ENCODE measurements around the gene SRBD1. TPM values are rescaled to one million over a fixed set of nuclear protein-coding genes. Genes with fewer than 3 reads are reported as not detected.

The SRBD1 gene
- total and polyA plus RNA-seq, 2 of the 8 experiments (the other 6 are each of a cell fraction or from before 2014, with no cell fraction given), result 4.6 to 20.0 TPM

DNA sequence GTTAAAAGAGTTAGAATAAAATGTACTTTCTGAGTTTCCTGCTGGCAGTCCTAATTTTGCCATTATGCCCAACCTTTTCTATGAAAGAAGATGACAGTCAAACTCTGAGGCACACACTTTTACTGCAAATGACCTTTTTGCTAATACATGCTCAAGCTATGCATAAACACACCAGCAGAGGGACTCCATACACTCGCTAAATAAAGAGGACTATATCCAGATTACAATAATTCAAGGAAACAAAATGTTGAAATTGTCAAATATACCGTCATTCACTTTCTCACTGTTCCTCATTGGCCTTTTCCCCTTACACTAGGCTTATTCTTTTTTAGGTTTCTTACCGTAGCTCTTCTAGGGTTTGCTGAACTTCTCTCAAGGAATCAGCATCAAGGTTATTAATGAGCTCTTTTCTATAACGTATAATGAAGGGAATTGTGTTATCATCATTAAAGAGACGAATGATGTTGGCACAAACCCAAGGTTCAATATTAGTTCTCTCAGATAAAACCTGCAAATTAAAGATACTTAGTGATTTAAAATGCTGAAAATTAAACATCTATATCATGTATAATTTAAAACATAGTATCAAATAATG, 25.7 kb downstream of the SRBD1 start:
- no peak overlapping the region for H2BK20ac ChIP-seq (ENCODE audit: low read length)
- H3K23me2 ChIP-seq (ENCODE audit: low read depth, low read length), result no peaks in the 10 kb centered on the region
- H4K8ac ChIP-seq (ENCODE audit: extremely low read depth, insufficient read depth, low read length), result no peak overlapping the region
- no peak overlapping the region for H2BK120ac ChIP-seq (replicated peaks; ENCODE audit: low read depth, low read length)
- H2AK5ac ChIP-seq (ENCODE audit: low read depth, low read length), result no peak overlapping the region
- H3K4me1 ChIP-seq (replicated peaks in 1 of 4; ENCODE audit: control insufficient read depth in 3 of 4, insufficient read depth in 4 of 4, low read length in 3 of 4), result peaks cover 0 to 2% (median 0%) of the 10 kb centered on the region in 4 experiments; a peak in 1 of 7 replicates
- WGBS, 2 experiments (ENCODE audit: extremely low coverage in 1 of 2, insufficient coverage in 1 of 2, insufficient read length in 1 of 2, insufficient replicate concordance in 2 of 2, low coverage in 1 of 2, low lambda C conversion rate in 2 of 2, missing lambda C conversion rate in 1 of 2), result 88% methylated on average over 5 of the region's 5 CpGs; no CpG with 5 or more reads in 1 of the 2 experiments
- H3K14ac ChIP-seq (ENCODE audit: insufficient read length), result no peak overlapping the region
- no peak overlapping the region for H4K5ac ChIP-seq (ENCODE audit: insufficient read length, low read depth, low read length)
- H3K4me3 ChIP-seq (ENCODE audit: extremely low read depth in 1 of 4, insufficient read depth in 2 of 4, low read depth in 3 of 4, low read length in 4 of 4), result no peak overlapping the region
- peaks cover 0 to 3% (median 0%) of the 10 kb centered on the region in 4 experiments; a peak in 1 of 8 replicates for H3K36me3 ChIP-seq (ENCODE audit: control insufficient read depth in 2 of 4, insufficient read depth in 4 of 4, low read length in 3 of 4)
- ChIA-PET CTCF (ENCODE audit: partially characterized antibody) (interaction anchor here (0.8 to 2.1 kb wide), 19 partner anchors 10 to 603 kb away, joined by 3 to 6 read pairs (median 4); no protein-coding TSS in a partner anchor), POLR2A (ENCODE audit: partially characterized antibody) (no interaction called here)
- H3K56ac ChIP-seq (replicated peaks; ENCODE audit: insufficient read length, low read depth, low read length), result no peak overlapping the region
- no peak overlapping the region for H2AFZ ChIP-seq (ENCODE audit: low read length)
- no peak overlapping the region for H3K18ac ChIP-seq (ENCODE audit: extremely low read depth, low read length)
- no peak overlapping the region for H3K9ac ChIP-seq (replicated peaks in 1 of 4; ENCODE audit: extremely low read depth in 1 of 4, low read depth in 3 of 4, low read length in 3 of 4)
- no peak overlapping the region for H3K23ac ChIP-seq (ENCODE audit: insufficient read length)
- no peak overlapping the region for H3K27ac ChIP-seq (ENCODE audit: low read depth, low read length)
- peaks cover 0 to 1% (median 0%) of the 10 kb centered on the region in 4 experiments; a peak in 1 of 7 replicates for H3K27me3 ChIP-seq (replicated peaks in 1 of 4; ENCODE audit: control insufficient read depth in 3 of 4, extremely low read depth in 1 of 4, insufficient read depth in 3 of 4, low read length in 3 of 4)
- H3K4ac ChIP-seq (replicated peaks; ENCODE audit: insufficient read length, low read depth, low read length), result no peak overlapping the region
- no peak overlapping the region for H2BK5ac ChIP-seq (ENCODE audit: low read depth, low read length)
- H3K79me2 ChIP-seq (ENCODE audit: control insufficient read depth in 1 of 2, insufficient read depth in 2 of 2, low read length in 2 of 2), result peaks cover 0 to 29% of the 10 kb centered on the region in 2 experiments; a peak in 2 of 4 replicates
- H3K4me2 ChIP-seq (ENCODE audit: insufficient read depth in 1 of 2, low read depth in 2 of 2, low read length in 2 of 2), result no peak overlapping the region
- no peaks in the 10 kb centered on the region for H4K20me1 ChIP-seq (replicated peaks in 1 of 2; ENCODE audit: control insufficient read depth in 1 of 2, insufficient read depth in 2 of 2, low read length in 2 of 2)
- DNase-seq (ENCODE audit: low read depth in 1 of 2, low spot score in 2 of 2) (no peak), FAIRE-seq (no peak)
- peaks cover 3% of the 10 kb centered on the region; the same call in 1 of the 2 replicates for H3K79me1 ChIP-seq (ENCODE audit: low read depth, low read length)
- H3K9me3 ChIP-seq (ENCODE audit: insufficient read depth in 2 of 2, low read depth in 1 of 2, low read length in 1 of 2), result no peaks in the 10 kb centered on the region
- H4K91ac ChIP-seq (replicated peaks; ENCODE audit: insufficient read length, low read length), result no peak overlapping the region
- no peak overlapping the region for H2BK12ac ChIP-seq (ENCODE audit: low read depth, low read length)
- H2BK15ac ChIP-seq (ENCODE audit: low read length), result no peak overlapping the region
- TF ChIP-seq SP2 (IDR thresholded peaks at IDR 0.05; ENCODE audit: low read length), result no peak
- peak; percentile 11 to 20; a peak in 2 of 4 replicates for TF ChIP-seq RAD21 (IDR thresholded peaks at IDR 0.05 in 1 of 2, conservative IDR thresholded peaks at IDR 0.05 in 1 of 2; ENCODE audit: low read depth in 2 of 2, low read length in 2 of 2)
- TF ChIP-seq, protein P1, sequence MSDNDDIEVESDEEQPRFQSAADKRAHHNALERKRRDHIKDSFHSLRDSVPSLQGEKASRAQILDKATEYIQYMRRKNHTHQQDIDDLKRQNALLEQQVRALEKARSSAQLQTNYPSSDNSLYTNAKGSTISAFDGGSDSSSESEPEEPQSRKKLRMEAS (IDR thresholded peaks at IDR 0.05), result no peak
- TF ChIP-seq KDM5A (IDR thresholded peaks at IDR 0.05; ENCODE audit: low read length), result no peak
- no peak for TF ChIP-seq CBX8 (IDR thresholded peaks at IDR 0.05; ENCODE audit: borderline replicate concordance, low read depth, low read length)
- TF ChIP-seq, protein P2, sequence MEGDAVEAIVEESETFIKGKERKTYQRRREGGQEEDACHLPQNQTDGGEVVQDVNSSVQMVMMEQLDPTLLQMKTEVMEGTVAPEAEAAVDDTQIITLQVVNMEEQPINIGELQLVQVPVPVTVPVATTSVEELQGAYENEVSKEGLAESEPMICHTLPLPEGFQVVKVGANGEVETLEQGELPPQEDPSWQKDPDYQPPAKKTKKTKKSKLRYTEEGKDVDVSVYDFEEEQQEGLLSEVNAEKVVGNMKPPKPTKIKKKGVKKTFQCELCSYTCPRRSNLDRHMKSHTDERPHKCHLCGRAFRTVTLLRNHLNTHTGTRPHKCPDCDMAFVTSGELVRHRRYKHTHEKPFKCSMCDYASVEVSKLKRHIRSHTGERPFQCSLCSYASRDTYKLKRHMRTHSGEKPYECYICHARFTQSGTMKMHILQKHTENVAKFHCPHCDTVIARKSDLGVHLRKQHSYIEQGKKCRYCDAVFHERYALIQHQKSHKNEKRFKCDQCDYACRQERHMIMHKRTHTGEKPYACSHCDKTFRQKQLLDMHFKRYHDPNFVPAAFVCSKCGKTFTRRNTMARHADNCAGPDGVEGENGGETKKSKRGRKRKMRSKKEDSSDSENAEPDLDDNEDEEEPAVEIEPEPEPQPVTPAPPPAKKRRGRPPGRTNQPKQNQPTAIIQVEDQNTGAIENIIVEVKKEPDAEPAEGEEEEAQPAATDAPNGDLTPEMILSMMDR (IDR thresholded peaks at IDR 0.05; ENCODE audit: control extremely low read depth in 1 of 3, insufficient read depth in 1 of 3, low read depth in 1 of 3, low read length in 3 of 3), result peak in 2 of 3 experiments; percentile 13 to 49; a peak in 2 of 4 replicates
- TF ChIP-seq FOSL1 (IDR thresholded peaks at IDR 0.05; ENCODE audit: insufficient read depth, low read depth, low read length), result no peak
- TF ChIP-seq SP1 (IDR thresholded peaks at IDR 0.05; ENCODE audit: low read depth, low read length), result no peak
- no peak for TF ChIP-seq RBBP5 (IDR thresholded peaks at IDR 0.05; ENCODE audit: borderline replicate concordance, low read depth, low read length)

Measured in H1 (cell line).